ENCODE results near the gene JPH2.

Gene JPH2

DNA sequence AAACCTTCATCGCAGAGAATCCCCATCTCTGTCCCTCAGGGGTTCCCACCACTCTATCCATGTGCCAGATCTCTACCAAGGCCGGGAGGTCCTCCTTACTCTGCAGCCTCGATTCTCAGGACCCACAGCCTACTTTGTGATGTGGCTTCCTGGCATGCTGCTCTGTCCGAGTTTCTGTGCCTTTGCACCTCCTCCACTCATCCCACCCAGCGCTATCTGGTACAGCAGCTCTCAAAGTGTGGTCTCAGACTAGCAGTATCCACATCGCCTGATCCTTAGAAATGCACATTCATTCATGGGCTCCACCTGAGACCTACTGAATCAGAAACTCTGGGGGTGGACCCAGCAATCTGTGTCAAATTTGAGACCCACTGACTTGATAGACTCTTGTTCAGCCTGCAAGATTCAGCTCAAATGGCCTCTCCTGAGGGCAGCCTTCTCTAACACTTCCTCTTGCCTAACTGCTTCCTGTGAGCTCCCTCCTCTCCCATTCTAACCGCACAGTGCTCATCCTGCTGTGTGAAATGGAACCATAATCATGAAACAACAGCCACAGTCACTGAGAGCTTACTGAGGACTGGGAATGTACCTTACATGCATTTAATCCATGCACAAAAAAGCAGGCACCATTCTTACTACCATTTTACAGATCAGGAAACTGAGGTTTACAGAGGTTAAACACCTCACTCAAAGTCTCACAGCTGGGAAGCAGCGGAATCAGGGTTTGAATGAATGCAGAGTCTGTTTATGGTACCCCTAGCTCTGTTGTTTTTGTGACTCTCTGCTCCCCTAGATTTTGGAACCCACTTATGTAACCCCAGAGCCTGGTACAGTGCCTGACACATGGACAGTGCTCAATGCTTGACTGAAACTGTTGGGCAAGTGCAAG, 69.4 kb downstream of the JPH2 start:
- TF ChIP-seq, protein P1, sequence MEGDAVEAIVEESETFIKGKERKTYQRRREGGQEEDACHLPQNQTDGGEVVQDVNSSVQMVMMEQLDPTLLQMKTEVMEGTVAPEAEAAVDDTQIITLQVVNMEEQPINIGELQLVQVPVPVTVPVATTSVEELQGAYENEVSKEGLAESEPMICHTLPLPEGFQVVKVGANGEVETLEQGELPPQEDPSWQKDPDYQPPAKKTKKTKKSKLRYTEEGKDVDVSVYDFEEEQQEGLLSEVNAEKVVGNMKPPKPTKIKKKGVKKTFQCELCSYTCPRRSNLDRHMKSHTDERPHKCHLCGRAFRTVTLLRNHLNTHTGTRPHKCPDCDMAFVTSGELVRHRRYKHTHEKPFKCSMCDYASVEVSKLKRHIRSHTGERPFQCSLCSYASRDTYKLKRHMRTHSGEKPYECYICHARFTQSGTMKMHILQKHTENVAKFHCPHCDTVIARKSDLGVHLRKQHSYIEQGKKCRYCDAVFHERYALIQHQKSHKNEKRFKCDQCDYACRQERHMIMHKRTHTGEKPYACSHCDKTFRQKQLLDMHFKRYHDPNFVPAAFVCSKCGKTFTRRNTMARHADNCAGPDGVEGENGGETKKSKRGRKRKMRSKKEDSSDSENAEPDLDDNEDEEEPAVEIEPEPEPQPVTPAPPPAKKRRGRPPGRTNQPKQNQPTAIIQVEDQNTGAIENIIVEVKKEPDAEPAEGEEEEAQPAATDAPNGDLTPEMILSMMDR (IDR thresholded peaks at IDR 0.05; ENCODE audit: low read depth, low read length, missing control alignments) = no peak
- no peak overlapping the region for H3K4me3 ChIP-seq (replicated peaks; ENCODE audit: low read depth, low read length)
- no peak for DNase-seq (ENCODE audit: extremely low read depth, low read depth)

DNA sequence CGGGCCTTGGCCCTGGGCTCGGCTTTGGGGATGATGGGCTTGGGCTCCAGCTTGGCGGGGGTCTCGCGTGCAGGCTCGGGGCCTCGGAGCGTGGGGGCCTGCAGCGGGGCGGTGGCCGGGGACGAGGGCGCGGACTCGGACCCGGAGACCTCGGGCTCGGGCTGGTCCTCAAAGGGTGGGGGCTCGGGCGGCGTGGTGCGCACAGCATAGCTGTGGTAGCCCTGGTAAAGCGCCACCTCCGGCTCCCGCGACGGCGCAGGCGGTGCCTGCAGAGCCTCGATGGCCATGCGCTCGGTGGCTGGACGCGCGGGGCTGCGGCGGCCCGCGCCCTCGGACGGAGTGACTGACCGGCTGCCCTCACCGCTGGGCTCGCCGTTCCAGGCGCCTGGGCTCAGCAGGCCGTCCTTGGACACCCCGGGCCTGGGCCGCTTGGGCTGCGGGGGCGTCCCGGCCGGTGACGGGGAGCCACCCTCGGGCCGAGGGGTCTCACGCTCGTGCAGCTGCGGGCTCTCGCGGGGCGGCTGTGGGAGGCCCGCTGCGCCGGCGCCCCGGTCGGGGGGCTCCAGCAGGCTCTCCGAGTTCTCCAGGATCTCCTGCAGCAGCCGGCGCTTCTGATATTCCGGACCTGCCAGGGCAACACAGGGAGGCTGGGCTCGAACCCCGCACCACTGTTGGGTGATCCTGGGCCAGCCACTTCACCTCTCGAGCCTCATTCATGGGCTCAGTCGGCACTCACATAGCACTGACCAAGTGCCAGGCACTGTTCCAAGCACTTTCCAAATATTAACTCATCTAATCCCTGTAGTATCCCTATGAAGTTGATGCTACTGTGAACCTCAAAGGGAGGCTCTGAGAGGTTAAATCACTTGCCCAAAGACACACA, 71.0 kb downstream of the JPH2 start:
- no peak for DNase-seq (ENCODE audit: extremely low read depth, low read depth)
- H3K4me3 ChIP-seq (replicated peaks; ENCODE audit: low read depth, low read length) = no peak overlapping the region
- TF ChIP-seq, protein P1 (IDR thresholded peaks at IDR 0.05; ENCODE audit: low read depth, low read length, missing control alignments) = no peak

DNA sequence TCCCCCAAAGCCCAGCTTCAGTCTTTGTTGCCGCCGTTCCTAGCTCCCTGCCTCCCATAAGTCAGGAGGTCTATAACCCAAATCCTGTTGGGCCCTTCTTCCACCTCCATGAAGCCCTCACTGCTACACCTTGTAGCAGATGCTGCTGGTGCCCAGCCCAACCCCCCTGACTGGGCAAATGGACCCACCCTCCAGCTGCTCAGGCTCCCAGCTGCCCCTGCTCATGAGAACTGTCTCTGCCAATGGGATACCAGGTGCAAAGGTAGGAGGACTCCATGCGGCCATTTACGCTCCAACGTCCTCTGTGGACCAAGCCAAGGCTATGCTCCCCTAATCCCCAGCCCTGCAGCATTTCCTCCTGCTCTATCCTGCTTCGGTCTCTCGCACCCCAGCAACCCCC, 71.8 kb downstream of the JPH2 start:
- no peak overlapping the region for H3K4me3 ChIP-seq (replicated peaks; ENCODE audit: low read depth, low read length)
- no peak for DNase-seq (ENCODE audit: extremely low read depth, low read depth)
- TF ChIP-seq, protein P1 (IDR thresholded peaks at IDR 0.05; ENCODE audit: low read depth, low read length, missing control alignments) = no peak

DNA sequence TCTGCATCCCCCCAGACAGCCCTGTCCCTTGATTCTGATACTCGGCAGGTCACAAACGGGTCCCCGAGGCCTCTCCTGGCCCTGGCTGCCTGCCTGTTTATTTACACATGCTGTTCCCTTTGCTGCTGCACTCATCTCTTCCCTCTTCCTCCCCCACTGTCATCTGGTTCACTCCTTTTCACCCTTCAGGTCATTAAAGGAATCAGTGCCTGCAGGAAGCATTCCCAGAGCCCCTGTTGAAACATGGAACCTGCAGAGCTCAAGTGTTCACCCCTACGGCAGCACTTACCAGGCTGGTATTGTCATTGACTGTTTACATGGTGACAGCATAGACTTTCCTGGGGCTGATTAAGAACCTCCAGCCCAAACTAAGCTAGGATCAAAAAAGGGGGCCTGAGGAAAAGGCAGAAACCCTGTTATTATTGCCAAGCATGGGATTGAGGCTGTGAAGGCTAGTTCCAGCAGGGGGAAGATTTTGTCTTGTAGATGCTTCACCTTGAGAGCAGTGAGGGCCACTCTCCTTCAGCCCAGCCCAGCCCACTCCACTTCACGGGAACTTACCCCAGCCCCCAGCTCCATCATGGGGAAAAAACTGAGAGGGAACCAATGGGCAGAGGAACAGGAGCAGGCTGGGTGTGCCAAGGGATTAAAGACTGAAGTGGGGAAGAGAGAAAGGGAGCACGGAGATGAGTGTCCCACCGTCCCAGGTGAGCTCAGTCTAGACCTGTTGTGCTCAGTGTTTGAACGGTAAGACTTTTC, 73.2 kb downstream of the JPH2 start:
- TF ChIP-seq, protein P1 (IDR thresholded peaks at IDR 0.05; ENCODE audit: low read depth, low read length, missing control alignments) = no peak
- no peak for DNase-seq (ENCODE audit: extremely low read depth, low read depth)

DNA sequence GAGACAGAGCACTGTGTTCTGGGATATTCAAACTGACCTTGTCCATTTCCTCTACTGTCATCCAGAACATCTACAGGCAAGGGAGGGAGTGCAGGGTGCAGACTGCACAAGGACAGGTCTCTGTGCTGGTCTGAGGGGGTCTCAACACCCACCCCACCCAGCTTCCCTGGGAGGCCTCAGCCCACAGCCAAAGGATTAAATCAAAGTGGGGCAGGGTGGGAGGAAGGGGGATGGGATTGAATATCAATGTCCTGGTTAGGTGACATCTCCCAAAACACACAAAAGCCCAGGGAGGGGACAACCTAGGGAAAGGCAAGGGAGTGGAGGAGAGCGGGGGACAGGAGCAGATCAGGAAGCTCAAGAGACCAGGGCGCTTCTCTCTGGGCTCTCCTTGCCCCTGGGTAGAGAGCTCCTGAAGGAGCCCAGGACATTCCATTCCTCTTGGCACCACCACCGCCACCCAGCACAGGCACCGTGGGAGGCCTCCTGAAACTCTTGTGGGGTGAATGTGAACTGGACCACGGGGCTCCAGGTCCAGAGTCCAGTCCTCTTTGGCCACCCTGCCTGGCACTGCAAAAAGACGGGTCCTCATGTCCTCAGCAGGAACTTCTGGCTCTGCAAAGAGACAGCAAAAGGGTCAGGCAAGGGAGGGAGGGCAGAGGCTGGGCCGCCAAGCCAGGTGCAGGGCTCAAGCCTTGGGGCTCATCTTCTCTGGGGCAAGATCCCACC, 73.9 kb downstream of the JPH2 start:
- TF ChIP-seq, protein P1 (IDR thresholded peaks at IDR 0.05; ENCODE audit: low read depth, low read length, missing control alignments) = no peak
- DNase-seq (ENCODE audit: extremely low read depth, low read depth) = no peak
- H3K4me3 ChIP-seq (replicated peaks; ENCODE audit: low read depth, low read length) = no peak overlapping the region

More for the DNA sequence above, 73.2 kb downstream of the JPH2 start:
- H3K4me3 ChIP-seq (replicated peaks; ENCODE audit: low read depth, low read length) = no peak overlapping the region

DNA sequence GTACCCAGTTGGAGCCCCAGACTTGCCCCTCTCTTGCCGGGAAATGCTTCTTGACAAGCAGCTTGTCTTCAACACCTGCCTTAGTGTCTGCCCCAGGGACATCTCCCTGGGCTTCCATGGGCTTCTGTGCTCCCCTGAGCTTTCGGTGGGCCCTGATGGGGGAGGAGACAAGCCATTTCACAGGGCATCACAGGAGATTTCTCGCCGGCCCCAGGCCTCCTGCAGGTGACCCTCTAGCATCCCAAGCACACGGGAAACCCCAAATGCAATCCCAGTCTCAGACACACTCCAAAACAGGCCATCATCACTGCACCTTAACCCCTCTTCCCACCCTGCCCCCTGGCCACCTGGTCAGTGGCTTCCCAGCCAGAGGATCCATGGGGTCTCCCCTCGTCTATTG, 74.5 kb downstream of the JPH2 start:
- no peak for DNase-seq (ENCODE audit: extremely low read depth, low read depth)
- TF ChIP-seq, protein P1 (IDR thresholded peaks at IDR 0.05; ENCODE audit: low read depth, low read length, missing control alignments) = no peak
- no peak overlapping the region for H3K4me3 ChIP-seq (replicated peaks; ENCODE audit: low read depth, low read length)
